Smooth muscle cell (in vitro differentiated cells): Measurements from ENCODE around the gene NR2F6. TPM values are rescaled to one million over a fixed set of nuclear protein-coding genes. Genes with fewer than 3 reads are reported as not detected.

ENCODE experiments used
- DNase-seq: peaks from one replicate; lab custom pipeline; 2025; ENCODE audit not compliant: unreplicated experiment; lab: John Stamatoyannopoulos, UW
- H2AFZ ChIP-seq: fragments of 200-600 bp; sonication (generic); 2 replicates; pipeline ENCODE4 v1.6.0; 2016; ENCODE audit warnings: antibody characterized with exemption, low read depth, mild to moderate bottlenecking
- H3F3A ChIP-seq: fragments of 200-600 bp; sonication (generic); 2 replicates; pipeline ENCODE4 v1.6.0; 2017; ENCODE audit warnings: antibody characterized with exemption, low read depth
- H3K27ac ChIP-seq: fragments of 200-600 bp; sonication (generic); 2 replicates; pipeline ENCODE4 v1.5.1; 2016; ENCODE audit warnings: low read depth, mild to moderate bottlenecking
- H3K27me3 ChIP-seq: fragments of 200-600 bp; sonication (generic); 2 replicates; pipeline ENCODE4 v1.6.1; 2016; ENCODE audit warnings: low read depth, mild to moderate bottlenecking
- H3K36me3 ChIP-seq: fragments of 200-600 bp; sonication (generic); 2 replicates; pipeline ENCODE4 v1.5.1; 2016; ENCODE audit warnings: low read depth
- H3K4me1 ChIP-seq: fragments of 200-600 bp; sonication (generic); 2 replicates; pipeline ENCODE4 v1.5.1; 2016; ENCODE audit warnings: low read depth
- H3K4me2 ChIP-seq: fragments of 200-600 bp; sonication (generic); 2 replicates; pipeline ENCODE4 v1.6.0; 2016; ENCODE audit warnings: mild to moderate bottlenecking
- H3K4me3 ChIP-seq: fragments of 200-600 bp; sonication (generic); 2 replicates; pipeline ENCODE4 v1.5.1; 2016; ENCODE audit warnings: mild to moderate bottlenecking
- H3K79me2 ChIP-seq: fragments of 200-600 bp; sonication (generic); 2 replicates; pipeline ENCODE4 v1.6.0; 2016; ENCODE audit warnings: low read depth, mild to moderate bottlenecking
- H3K9ac ChIP-seq: fragments of 200-600 bp; sonication (generic); 2 replicates; pipeline ENCODE4 v1.6.0; 2016; ENCODE audit warnings: low read depth
- H3K9me3 ChIP-seq: fragments of 200-600 bp; sonication (generic); replicated peaks from 2 replicates; pipeline ENCODE4 v1.5.1; 2016; ENCODE audit warnings: low read depth
- H4K20me1 ChIP-seq: fragments of 200-600 bp; sonication (generic); 2 replicates; pipeline ENCODE4 v1.6.0; 2016; ENCODE audit warnings: low read depth
- WGBS: methylation state at CpG from one replicate; pipeline ENCODE4 v1.1.7; 2016; ENCODE audit warnings: low lambda C conversion rate; 5-methylcytosine and 5-hydroxymethylcytosine counted together
- polyA plus RNA-seq: library from polyadenylated mRNA; unstranded; fragments of >200 nt; fragmentation: Nextera tagmentation; extraction: Ambion mirVana; gene quantifications from 2 replicates; pipeline ENCODE4 v1.2.1, GENCODE V29; 2016
- total RNA-seq: library from RNA; depleted of rRNA; stranded (reverse); fragments of >200 nt; gene quantifications from 2 replicates; pipeline ENCODE4 v1.2.3, GENCODE V29; 2014
- TF ChIP-seq, protein P1 (sequence below): fragments of 200-600 bp; sonication (generic); IDR thresholded peaks from 2 replicates; pipeline ENCODE4 v1.5.1; 2017; ENCODE audit warnings: borderline replicate concordance, mild to moderate bottlenecking, antibody characterized with exemption; ENCODE audit not compliant: insufficient read depth, poor library complexity, severe bottlenecking

The NR2F6 gene
- total and polyA plus RNA-seq, 2 experiments from 2014 or later, result 57.4 to 104 TPM

DNA sequence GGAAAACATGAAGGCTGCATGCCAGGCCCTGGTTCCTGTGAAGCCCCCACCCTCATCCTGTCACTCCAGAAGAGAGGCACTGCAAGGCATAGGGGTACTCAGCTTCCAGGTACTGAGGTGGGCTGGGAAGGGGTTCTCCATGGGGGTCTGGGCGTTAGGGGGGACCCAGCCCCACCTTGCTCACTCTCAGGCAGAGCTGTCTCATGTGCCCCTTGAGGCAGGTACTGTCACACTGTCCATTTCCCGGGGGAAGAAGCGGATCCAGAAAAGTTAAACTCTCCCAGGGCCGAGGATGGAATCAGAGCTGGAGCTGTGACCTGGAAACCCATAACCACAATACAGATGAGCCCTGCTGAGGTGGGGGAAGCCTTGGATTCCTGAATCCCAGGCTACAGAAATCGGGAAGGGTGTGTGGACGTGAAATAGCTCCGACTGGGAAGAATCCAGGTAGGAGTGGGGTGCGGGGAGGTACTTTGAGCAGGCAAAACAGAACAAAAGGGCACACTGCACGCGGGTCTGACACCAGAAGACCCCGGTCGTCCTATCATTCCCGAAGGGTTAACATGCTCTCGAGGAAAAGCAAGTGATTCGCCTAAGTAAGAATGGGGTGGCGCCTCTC, 31.1 kb downstream of the NR2F6 start:
- H3K9ac ChIP-seq, result peak overlapping the region; percentile 84
- peak overlapping the region; percentile 15 for H2AFZ ChIP-seq
- H3K4me2 ChIP-seq, result peak overlapping the region; percentile 91
- peak overlapping the region; percentile 71 for H3K27ac ChIP-seq
- WGBS, result 44% methylated on average over 16 of the region's 16 CpGs
- no peak for DNase-seq
- H3F3A ChIP-seq, result no peaks in the 10 kb centered on the region
- no peaks in the 10 kb centered on the region for H4K20me1 ChIP-seq
- no peaks in the 10 kb centered on the region for H3K79me2 ChIP-seq
- H3K4me1 ChIP-seq, result peaks cover 5% of the 10 kb centered on the region
- TF ChIP-seq, protein P1, sequence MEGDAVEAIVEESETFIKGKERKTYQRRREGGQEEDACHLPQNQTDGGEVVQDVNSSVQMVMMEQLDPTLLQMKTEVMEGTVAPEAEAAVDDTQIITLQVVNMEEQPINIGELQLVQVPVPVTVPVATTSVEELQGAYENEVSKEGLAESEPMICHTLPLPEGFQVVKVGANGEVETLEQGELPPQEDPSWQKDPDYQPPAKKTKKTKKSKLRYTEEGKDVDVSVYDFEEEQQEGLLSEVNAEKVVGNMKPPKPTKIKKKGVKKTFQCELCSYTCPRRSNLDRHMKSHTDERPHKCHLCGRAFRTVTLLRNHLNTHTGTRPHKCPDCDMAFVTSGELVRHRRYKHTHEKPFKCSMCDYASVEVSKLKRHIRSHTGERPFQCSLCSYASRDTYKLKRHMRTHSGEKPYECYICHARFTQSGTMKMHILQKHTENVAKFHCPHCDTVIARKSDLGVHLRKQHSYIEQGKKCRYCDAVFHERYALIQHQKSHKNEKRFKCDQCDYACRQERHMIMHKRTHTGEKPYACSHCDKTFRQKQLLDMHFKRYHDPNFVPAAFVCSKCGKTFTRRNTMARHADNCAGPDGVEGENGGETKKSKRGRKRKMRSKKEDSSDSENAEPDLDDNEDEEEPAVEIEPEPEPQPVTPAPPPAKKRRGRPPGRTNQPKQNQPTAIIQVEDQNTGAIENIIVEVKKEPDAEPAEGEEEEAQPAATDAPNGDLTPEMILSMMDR, result no peak
- no peaks in the 10 kb centered on the region for H3K9me3 ChIP-seq
- H3K36me3 ChIP-seq, result no peaks in the 10 kb centered on the region
- H3K27me3 ChIP-seq, result no peaks in the 10 kb centered on the region
- peak overlapping the region; percentile 74 for H3K4me3 ChIP-seq

DNA sequence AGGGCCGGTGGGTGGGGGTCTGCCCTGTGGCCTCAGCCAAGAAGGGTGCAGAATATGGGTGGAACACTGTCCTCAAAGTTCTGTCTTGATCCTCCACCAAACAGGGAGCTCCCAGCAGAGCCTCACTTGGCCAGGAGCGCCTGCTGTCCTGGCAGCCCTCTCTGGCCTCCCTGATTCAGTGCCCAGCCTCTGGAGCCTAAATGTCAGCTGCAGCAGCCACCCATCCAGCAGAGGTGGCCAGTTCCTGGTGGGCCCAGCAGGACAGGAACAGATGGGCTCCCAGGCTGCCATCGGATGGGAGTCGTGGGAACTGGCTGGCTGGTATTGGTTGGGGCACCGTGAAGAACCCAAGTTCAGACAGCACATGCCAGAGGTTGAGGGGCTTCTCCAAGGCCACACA, 32.4 kb downstream of the NR2F6 start:
- WGBS, result 100% methylated on average over 5 of the region's 5 CpGs
- H3K79me2 ChIP-seq, result no peaks in the 10 kb centered on the region
- no peak for DNase-seq
- no peak overlapping the region for H3K4me2 ChIP-seq
- no peaks in the 10 kb centered on the region for H3K27me3 ChIP-seq
- H3K9me3 ChIP-seq, result no peaks in the 10 kb centered on the region
- TF ChIP-seq, protein P1, result no peak
- no peak overlapping the region for H3K4me3 ChIP-seq
- no peak overlapping the region for H2AFZ ChIP-seq
- no peaks in the 10 kb centered on the region for H3K36me3 ChIP-seq
- H3K9ac ChIP-seq, result no peak overlapping the region
- H3F3A ChIP-seq, result no peaks in the 10 kb centered on the region
- H3K4me1 ChIP-seq, result peaks cover 5% of the 10 kb centered on the region
- no peaks in the 10 kb centered on the region for H4K20me1 ChIP-seq
- H3K27ac ChIP-seq, result no peak overlapping the region

DNA sequence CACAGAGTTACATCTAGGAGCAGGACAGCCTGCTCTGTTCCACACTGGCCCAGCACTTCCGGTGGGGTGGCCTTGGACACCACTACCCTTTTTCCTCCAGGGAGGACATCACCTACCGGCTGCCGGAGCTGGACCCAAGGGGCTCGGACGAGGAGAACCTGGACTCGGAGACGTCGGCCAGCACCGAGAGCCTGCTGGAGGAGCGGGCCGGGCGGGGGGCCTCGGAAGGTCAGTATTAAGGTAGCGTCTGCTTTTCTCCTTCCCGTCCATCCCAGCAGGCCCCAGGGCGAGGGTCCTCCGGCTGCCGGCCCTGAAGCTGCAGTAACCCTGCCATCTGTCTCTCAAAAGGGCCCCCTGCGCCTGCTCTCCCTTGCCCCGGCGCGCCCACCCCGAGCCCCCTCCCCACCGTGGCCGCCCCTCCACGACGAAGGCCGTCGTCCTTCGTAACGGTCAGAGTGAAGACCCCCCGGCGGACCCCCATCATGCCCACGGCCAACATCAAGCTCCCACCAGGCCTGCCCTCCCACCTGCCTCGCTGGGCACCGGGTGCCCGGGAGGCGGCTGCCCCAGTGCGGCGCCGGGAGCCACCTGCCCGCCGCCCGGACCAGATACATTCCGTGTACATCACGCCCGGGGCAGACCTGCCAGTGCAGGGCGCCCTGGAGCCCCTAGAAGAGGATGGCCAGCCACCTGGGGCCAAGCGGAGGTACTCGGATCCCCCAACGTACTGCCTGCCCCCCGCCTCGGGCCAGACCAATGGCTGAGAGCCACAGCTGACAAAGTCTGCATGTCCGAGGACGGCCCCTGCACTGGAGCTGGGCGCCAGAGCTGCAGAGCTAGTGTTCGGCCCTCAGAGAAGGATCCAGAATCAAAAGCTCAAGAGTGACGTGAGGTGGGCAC, 33.9 kb downstream of the NR2F6 start:
- no peaks in the 10 kb centered on the region for H3K27me3 ChIP-seq
- no peak overlapping the region for H3K4me3 ChIP-seq
- 96% methylated on average over 38 of the region's 58 CpGs for WGBS
- no peak overlapping the region for H3K27ac ChIP-seq
- DNase-seq, result no peak
- no peaks in the 10 kb centered on the region for H4K20me1 ChIP-seq
- TF ChIP-seq, protein P1, result no peak
- no peak overlapping the region for H2AFZ ChIP-seq
- H3K9ac ChIP-seq, result no peak overlapping the region
- peaks cover 5% of the 10 kb centered on the region for H3K4me1 ChIP-seq
- H3K9me3 ChIP-seq, result no peaks in the 10 kb centered on the region
- no peaks in the 10 kb centered on the region for H3F3A ChIP-seq
- H3K36me3 ChIP-seq, result no peaks in the 10 kb centered on the region
- H3K4me2 ChIP-seq, result no peak overlapping the region
- H3K79me2 ChIP-seq, result no peaks in the 10 kb centered on the region
